Measurements from ENCODE around the gene DDX28. TPM values are rescaled to one million over a fixed set of nuclear protein-coding genes. Genes with fewer than 3 reads are reported as not detected.
"Not testable (repeated sequence)": the region's sequence is repeated elsewhere in the genome, so short reads cannot be mapped to it uniquely, and the experiment has no call there.

Gene DDX28
- polyA plus RNA-seq, 2 of the 4 experiments (the other 2 are of a cell fraction), result 14.0 to 14.9 TPM

DNA sequence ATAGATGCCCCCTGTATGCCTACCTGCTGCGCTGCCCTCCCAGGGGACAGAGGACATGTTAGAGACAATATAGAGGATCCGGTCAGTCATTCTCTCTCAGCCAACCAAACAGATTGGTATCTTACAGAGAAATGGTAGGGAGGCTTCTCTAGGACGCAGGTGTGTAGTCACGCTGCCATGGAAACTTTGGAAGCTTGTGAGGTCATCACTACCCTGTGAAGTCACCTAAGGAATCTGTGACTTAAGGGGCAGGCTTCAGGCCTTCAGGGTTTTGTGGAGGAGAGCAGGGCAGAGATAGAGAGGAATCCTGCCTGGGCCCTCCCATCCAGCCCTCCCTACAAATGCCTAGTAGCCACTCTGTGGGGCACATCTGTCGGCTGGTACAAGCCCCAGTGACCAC, 7.4 kb downstream of the DDX28 start, which contains the start of gene DPEP2NB (continued):
- TF ChIP-seq E2F6 (IDR thresholded peaks at IDR 0.05; ENCODE audit: borderline replicate concordance, low read depth), result no peak
- no peak for TF ChIP-seq ZSCAN20 (CRISPR knock-in tag; IDR thresholded peaks at IDR 0.05)
- no peak for TF ChIP-seq RAD21 (conservative IDR thresholded peaks at IDR 0.05 in 1 of 2, IDR thresholded peaks at IDR 0.05 in 1 of 2)

DNA sequence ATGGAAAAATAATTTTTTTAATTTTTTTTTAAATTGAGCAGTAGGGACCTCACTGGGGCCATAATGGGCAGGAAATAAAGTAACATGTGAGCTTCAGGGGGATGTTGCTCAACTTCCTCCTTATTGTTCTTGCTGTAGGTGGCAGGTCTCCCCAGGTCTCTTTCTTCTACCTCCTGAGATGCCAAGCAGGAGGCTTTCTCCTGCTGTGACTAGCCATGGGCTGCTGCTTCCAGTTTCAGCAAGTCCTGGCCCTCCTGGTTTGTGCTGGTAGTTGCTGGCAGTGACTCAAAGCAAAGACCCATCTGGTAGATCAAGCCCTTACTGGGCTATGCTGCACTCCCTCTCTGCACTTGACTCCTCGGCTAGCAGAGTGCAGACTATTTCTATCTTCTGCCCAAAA, 9.6 kb downstream of the DDX28 start:
- Histone ChIP-seq H3K4me2 (no peak overlapping the region), H3K9me3 (no peaks in the 10 kb centered on the region), H3K4me1 (no peaks in the 10 kb centered on the region), H3K4me3 (no peak overlapping the region), H3K27ac (no peak overlapping the region)
- CTCF ChIA-PET, result interaction anchor here (0.6 to 2.0 kb wide), 2 partner anchors 28 to 61 kb away, joined by 3 to 6 read pairs; no protein-coding TSS in a partner anchor
- no peak for TF ChIP-seq RCOR1 (IDR thresholded peaks at IDR 0.05; ENCODE audit: low read depth, low read length)
- no peak for TF ChIP-seq USF2 (IDR thresholded peaks at IDR 0.05)
- no peak for TF ChIP-seq BHLHE40 (IDR thresholded peaks at IDR 0.05; ENCODE audit: low read depth, low read length)
- no peak for TF ChIP-seq NR3C1 (IDR thresholded peaks at IDR 0.05)
- TF ChIP-seq, protein P1, sequence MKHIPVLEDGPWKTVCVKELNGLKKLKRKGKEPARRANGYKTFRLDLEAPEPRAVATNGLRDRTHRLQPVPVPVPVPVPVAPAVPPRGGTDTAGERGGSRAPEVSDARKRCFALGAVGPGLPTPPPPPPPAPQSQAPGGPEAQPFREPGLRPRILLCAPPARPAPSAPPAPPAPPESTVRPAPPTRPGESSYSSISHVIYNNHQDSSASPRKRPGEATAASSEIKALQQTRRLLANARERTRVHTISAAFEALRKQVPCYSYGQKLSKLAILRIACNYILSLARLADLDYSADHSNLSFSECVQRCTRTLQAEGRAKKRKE (CRISPR knock-in tag; IDR thresholded peaks at IDR 0.05; ENCODE audit: low read depth), result no peak
- no peak for TF ChIP-seq KDM5A (IDR thresholded peaks at IDR 0.05)
- no peak for TF ChIP-seq ZC3H11A (IDR thresholded peaks at IDR 0.05)
- no peak for TF ChIP-seq PBX3 (IDR thresholded peaks at IDR 0.05)
- TF ChIP-seq EHMT2 (IDR thresholded peaks at IDR 0.05; ENCODE audit: low read depth), result no peak
- TF ChIP-seq JUNB (IDR thresholded peaks at IDR 0.05), result no peak
- TF ChIP-seq MAZ (IDR thresholded peaks at IDR 0.05; ENCODE audit: borderline replicate concordance, low read depth, low read length), result no peak
- no peak for TF ChIP-seq FOXS1 (CRISPR knock-in tag; IDR thresholded peaks at IDR 0.05)
- no peak for TF ChIP-seq E2F6 (IDR thresholded peaks at IDR 0.05; ENCODE audit: borderline replicate concordance, low read depth)
- TF ChIP-seq EP300 (IDR thresholded peaks at IDR 0.05), result no peak
- TF ChIP-seq CBX8 (IDR thresholded peaks at IDR 0.05), result no peak
- no peak for TF ChIP-seq RAD21 (conservative IDR thresholded peaks at IDR 0.05 in 1 of 2, IDR thresholded peaks at IDR 0.05 in 1 of 2)
- TF ChIP-seq, protein P2, sequence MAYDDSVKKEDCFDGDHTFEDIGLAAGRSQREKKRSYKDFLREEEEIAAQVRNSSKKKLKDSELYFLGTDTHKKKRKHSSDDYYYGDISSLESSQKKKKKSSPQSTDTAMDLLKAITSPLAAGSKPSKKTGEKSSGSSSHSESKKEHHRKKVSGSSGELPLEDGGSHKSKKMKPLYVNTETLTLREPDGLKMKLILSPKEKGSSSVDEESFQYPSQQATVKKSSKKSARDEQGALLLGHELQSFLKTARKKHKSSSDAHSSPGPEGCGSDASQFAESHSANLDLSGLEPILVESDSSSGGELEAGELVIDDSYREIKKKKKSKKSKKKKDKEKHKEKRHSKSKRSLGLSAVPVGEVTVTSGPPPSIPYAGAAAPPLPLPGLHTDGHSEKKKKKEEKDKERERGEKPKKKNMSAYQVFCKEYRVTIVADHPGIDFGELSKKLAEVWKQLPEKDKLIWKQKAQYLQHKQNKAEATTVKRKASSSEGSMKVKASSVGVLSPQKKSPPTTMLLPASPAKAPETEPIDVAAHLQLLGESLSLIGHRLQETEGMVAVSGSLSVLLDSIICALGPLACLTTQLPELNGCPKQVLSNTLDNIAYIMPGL (CRISPR knock-in tag; IDR thresholded peaks at IDR 0.05; ENCODE audit: borderline replicate concordance), result no peak
- TF ChIP-seq CEBPB (IDR thresholded peaks at IDR 0.05), result no peak
- no peak for DNase-seq (ENCODE audit: low read depth in 1 of 2, low spot score in 1 of 2)
- WGBS (ENCODE audit: missing lambda C conversion rate), result 8% methylated on average over 1 of the region's 1 CpG
- 0 out of 6 replicates have a peak, but pooled peaks of 1 of the 2 experiments have one; percentile 23 for ATAC-seq
- no peak for FAIRE-seq
- POLR2A ChIA-PET, result no interaction called here

- H3K4me2 ChIP-seq; H3K4me3 ChIP-seq; ATAC-seq; DNase-seq (ENCODE audit: low read depth in 1 of 2, low spot score in 1 of 2); H3K4me1 ChIP-seq; POLR2A ChIA-PET; FAIRE-seq; H3K9me3 ChIP-seq; H3K27ac ChIP-seq: not testable (repeated sequence)
- WGBS (ENCODE audit: missing lambda C conversion rate), result 43% methylated on average over 4 of the region's 4 CpGs
- CTCF ChIA-PET, result interaction anchor here (0.6 to 1.4 kb wide), 2 partner anchors 31 to 187 kb away, joined by 3 to 5 read pairs; no protein-coding TSS in a partner anchor
Measured at GRCh38 chr16:68009872-68010271, 13.2 kb downstream of the DDX28 start.
